GM10266 (cell line): ENCODE data around the gene EXOSC10.

Experiments used
- DNase-seq: peaks from one replicate; pipeline ENCODE4 v3.0.0; 2012; ENCODE audit errors: extremely low spot score
- CTCF ChIP-seq: IDR thresholded peaks from 2 replicates; pipeline ENCODE4 v1.5.1; 2012; ENCODE audit warnings: mild to moderate bottlenecking, low read depth; ENCODE audit not compliant: control insufficient read depth, insufficient read depth; ENCODE audit errors: missing control alignments

EXOSC10 gene

GRCh38 chr1:11080931-11081330 lies 18.7 kb downstream of the EXOSC10 start:
- DNase-seq = no peak
- no peak for TF ChIP-seq CTCF

GRCh38 chr1:11078631-11079030 lies 21.0 kb downstream of the EXOSC10 start:
- no peak for DNase-seq
- TF ChIP-seq CTCF = no peak

- DNase-seq = peak; percentile 56
These were observed 26.3 kb downstream of the EXOSC10 start for GRCh38 chr1:11073398-11073797.

- DNase-seq = peak; percentile 49
These were observed 27.3 kb downstream of the EXOSC10 start for GRCh38 chr1:11072216-11072917.

GRCh38 chr1:11071463-11072215 lies 28.0 kb downstream of the EXOSC10 start:
- DNase-seq = no peak
- no peak for TF ChIP-seq CTCF

More at GRCh38 chr1:11072216-11072917, 27.3 kb downstream of the EXOSC10 start:
- TF ChIP-seq CTCF = peak; percentile 43

GRCh38 chr1:11070876-11071275 lies 28.8 kb downstream of the EXOSC10 start:
- TF ChIP-seq CTCF = no peak
- no peak for DNase-seq

DNA sequence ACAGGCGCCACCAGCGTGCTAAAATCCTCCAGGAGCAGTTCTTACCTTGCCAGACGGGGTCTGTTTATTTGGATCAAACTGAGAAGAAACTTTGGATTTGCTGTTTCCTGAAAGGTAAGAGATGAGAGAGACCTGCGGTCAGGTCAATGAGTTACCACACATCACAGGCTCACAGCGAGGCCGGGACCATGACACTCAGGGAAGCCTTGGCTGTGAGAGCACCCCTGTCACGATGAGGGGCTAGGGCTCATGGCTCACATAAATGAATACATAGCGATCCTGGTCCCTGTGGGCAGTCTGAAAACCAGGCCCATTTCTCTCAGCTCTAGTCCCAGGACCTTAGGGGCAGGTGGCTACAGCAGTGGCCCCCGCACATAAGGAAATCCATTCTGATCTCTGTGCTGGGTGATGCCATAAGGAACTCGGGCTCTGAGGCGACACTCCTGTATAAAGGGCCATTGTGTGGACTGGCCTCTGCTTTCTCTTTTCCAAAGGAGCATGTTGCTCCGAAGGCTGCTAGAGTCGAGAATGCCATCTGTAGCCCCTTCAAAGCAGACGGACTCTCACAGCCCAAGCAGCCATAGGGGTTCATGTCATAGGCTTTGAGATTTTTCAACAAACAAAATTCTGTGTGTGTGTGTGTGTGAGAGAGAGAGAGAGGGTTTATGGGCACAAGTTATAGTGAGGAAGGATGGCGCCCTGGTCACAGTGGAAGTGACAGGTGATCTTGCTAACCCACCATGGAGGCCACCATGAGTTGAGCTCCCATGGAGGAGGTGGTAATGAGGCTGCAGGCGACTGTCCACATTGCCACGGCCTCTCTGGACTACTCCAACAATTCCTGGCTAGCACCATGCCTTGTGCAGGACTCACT lies 30.8 kb downstream of the EXOSC10 start:
- no peak for DNase-seq
- no peak for TF ChIP-seq CTCF
